ENCODE data around the gene PCYT1B.

PCYT1B gene

DNA sequence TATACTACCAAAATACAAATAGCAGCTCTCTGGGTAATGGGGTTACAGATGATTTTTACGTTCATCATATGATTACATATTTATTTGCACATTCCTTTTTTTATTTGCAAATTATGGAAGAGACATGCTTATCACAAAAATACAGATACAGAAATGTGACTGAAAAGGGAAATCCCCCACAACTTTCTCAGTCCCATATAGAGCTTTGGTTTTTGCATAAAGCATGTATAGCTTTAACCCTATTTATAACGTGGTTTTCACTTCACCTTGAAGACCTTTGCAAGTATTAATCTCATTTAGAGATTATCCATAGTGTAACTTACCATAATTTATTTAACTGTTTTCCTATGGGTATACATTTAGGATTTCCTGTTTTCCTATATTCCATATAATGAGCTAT lies 126.7 kb downstream of the PCYT1B start:
- H3K27me3 ChIP-seq (ENCODE audit: insufficient read depth, low read length, poor library complexity), result no peaks in the 10 kb centered on the region
- H3K79me2 ChIP-seq (ENCODE audit: insufficient read depth, low read length), result no peaks in the 10 kb centered on the region
- no peak for DNase-seq
- no peak overlapping the region for H3K4me2 ChIP-seq (ENCODE audit: insufficient read depth, low read length)
- H3K9ac ChIP-seq (ENCODE audit: low read depth, low read length), result no peak overlapping the region
- no peaks in the 10 kb centered on the region for H3K9me3 ChIP-seq (ENCODE audit: insufficient read depth, low read length, severe bottlenecking)
- H2AFZ ChIP-seq (ENCODE audit: low read depth, low read length), result no peak overlapping the region
- no peak overlapping the region for H3K27ac ChIP-seq (ENCODE audit: low read length)
- ATAC-seq (ENCODE audit: insufficient read depth, low read depth), result no peak
- H4K20me1 ChIP-seq (ENCODE audit: insufficient read depth, low read length), result no peaks in the 10 kb centered on the region
- no peak overlapping the region for H3K4me3 ChIP-seq (ENCODE audit: low read depth in 1 of 2, low read length in 2 of 2)
- H3K4me1 ChIP-seq (ENCODE audit: insufficient read depth, low read length), result no peaks in the 10 kb centered on the region
- TF ChIP-seq, protein P1, sequence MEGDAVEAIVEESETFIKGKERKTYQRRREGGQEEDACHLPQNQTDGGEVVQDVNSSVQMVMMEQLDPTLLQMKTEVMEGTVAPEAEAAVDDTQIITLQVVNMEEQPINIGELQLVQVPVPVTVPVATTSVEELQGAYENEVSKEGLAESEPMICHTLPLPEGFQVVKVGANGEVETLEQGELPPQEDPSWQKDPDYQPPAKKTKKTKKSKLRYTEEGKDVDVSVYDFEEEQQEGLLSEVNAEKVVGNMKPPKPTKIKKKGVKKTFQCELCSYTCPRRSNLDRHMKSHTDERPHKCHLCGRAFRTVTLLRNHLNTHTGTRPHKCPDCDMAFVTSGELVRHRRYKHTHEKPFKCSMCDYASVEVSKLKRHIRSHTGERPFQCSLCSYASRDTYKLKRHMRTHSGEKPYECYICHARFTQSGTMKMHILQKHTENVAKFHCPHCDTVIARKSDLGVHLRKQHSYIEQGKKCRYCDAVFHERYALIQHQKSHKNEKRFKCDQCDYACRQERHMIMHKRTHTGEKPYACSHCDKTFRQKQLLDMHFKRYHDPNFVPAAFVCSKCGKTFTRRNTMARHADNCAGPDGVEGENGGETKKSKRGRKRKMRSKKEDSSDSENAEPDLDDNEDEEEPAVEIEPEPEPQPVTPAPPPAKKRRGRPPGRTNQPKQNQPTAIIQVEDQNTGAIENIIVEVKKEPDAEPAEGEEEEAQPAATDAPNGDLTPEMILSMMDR (IDR thresholded peaks at IDR 0.05; ENCODE audit: borderline replicate concordance, extremely low read depth, low read length, poor library complexity, severe bottlenecking), result no peak
- TF ChIP-seq EZH2 (IDR thresholded peaks at IDR 0.05; ENCODE audit: borderline replicate concordance, low read depth, low read length, severe bottlenecking), result no peak
- H3K36me3 ChIP-seq (ENCODE audit: insufficient read depth, low read length), result no peaks in the 10 kb centered on the region; the same call in 1 of the 2 replicates

DNA sequence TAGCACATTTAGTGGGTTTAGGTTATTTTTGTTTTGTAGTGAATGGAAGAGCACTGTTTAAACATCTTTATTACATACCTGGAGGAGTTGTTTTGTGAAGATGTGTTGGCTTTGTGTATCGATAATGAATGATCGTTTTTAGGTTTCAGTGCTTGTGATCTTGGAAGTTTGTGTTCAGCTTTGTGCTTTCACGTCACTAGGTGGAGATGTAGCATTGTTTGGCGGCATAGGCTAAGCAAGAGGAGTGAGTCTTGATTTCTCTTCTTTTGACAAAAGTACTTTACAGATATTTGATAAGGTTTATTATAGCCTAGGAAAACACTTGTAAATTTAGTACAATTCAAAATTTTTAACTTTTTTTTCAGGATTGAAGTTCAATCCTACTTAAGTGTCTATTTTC lies 131.7 kb downstream of the PCYT1B start:
- TF ChIP-seq, protein P1 (IDR thresholded peaks at IDR 0.05; ENCODE audit: borderline replicate concordance, extremely low read depth, low read length, poor library complexity, severe bottlenecking), result peak; percentile 40
- TF ChIP-seq EZH2 (IDR thresholded peaks at IDR 0.05; ENCODE audit: borderline replicate concordance, low read depth, low read length, severe bottlenecking), result no peak
- H2AFZ ChIP-seq (ENCODE audit: low read depth, low read length), result no peak overlapping the region
- H3K4me3 ChIP-seq (ENCODE audit: low read depth in 1 of 2, low read length in 2 of 2), result no peak overlapping the region
- DNase-seq (no peak), ATAC-seq (ENCODE audit: insufficient read depth, low read depth) (no peak)
- no peaks in the 10 kb centered on the region; the same call in 1 of the 2 replicates for H3K36me3 ChIP-seq (ENCODE audit: insufficient read depth, low read length)
- H4K20me1 ChIP-seq (ENCODE audit: insufficient read depth, low read length), result no peaks in the 10 kb centered on the region
- H3K27ac ChIP-seq (ENCODE audit: low read length), result no peak overlapping the region
- no peak overlapping the region for H3K9ac ChIP-seq (ENCODE audit: low read depth, low read length)
- H3K4me2 ChIP-seq (ENCODE audit: insufficient read depth, low read length), result no peak overlapping the region
- no peaks in the 10 kb centered on the region for H3K9me3 ChIP-seq (ENCODE audit: insufficient read depth, low read length, severe bottlenecking)
- no peaks in the 10 kb centered on the region for H3K4me1 ChIP-seq (ENCODE audit: insufficient read depth, low read length)
- H3K79me2 ChIP-seq (ENCODE audit: insufficient read depth, low read length), result no peaks in the 10 kb centered on the region
- H3K27me3 ChIP-seq (ENCODE audit: insufficient read depth, low read length, poor library complexity), result no peaks in the 10 kb centered on the region

DNA sequence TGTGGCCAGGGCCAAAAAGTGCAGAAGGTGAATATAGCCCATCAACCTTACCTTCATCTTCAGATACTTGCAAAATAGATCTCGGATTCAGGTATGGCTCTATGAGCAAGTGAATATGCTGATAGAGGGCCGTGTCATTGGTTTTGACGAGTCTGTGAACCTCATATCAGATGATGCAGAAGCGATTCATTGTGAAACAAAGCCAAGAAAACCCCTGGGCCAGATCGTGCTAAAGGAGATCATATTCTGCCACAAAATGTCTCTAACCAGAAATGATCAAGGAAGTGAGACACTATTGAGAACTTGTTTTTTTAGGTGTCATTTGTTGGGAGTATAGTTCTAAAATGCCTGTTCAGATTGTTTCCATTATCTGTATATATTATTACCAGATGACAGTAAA lies 133.7 kb downstream of the PCYT1B start:
- no peaks in the 10 kb centered on the region for H4K20me1 ChIP-seq (ENCODE audit: insufficient read depth, low read length)
- H2AFZ ChIP-seq (ENCODE audit: low read depth, low read length), result no peak overlapping the region
- H3K27me3 ChIP-seq (ENCODE audit: insufficient read depth, low read length, poor library complexity), result no peaks in the 10 kb centered on the region
- H3K4me3 ChIP-seq (ENCODE audit: low read depth in 1 of 2, low read length in 2 of 2), result no peak overlapping the region
- TF ChIP-seq, protein P1 (IDR thresholded peaks at IDR 0.05; ENCODE audit: borderline replicate concordance, extremely low read depth, low read length, poor library complexity, severe bottlenecking), result no peak
- no peak for TF ChIP-seq EZH2 (IDR thresholded peaks at IDR 0.05; ENCODE audit: borderline replicate concordance, low read depth, low read length, severe bottlenecking)
- peaks cover 5% of the 10 kb centered on the region; the same call in 1 of the 2 replicates for H3K36me3 ChIP-seq (ENCODE audit: insufficient read depth, low read length)
- H3K9ac ChIP-seq (ENCODE audit: low read depth, low read length), result no peak overlapping the region
- H3K9me3 ChIP-seq (ENCODE audit: insufficient read depth, low read length, severe bottlenecking), result no peaks in the 10 kb centered on the region
- H3K79me2 ChIP-seq (ENCODE audit: insufficient read depth, low read length), result no peaks in the 10 kb centered on the region
- H3K4me1 ChIP-seq (ENCODE audit: insufficient read depth, low read length), result no peaks in the 10 kb centered on the region
- no peak for DNase-seq
- no peak overlapping the region for H3K4me2 ChIP-seq (ENCODE audit: insufficient read depth, low read length)
- H3K27ac ChIP-seq (ENCODE audit: low read length), result no peak overlapping the region
- ATAC-seq (ENCODE audit: insufficient read depth, low read depth), result no peak

DNA sequence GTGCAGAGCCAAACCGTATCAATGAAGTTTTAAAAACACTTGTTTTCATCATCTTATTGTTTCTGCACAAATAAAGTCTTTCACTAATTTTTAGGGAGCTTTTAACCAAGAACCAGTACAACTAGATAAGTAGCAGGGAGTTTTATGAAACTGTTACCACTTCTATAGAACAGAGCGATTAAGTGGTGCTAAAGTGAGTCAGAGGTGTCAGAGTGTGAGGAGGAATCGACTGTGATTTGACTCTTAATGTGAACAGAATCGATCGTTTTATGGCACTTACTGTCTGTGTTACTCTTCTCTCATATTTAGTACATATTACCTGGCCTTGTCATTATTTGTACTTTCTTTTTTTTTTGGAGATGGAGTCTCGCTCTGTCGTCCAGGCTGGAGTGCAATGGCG lies 138.8 kb downstream of the PCYT1B start:
- no peak overlapping the region for H2AFZ ChIP-seq (ENCODE audit: low read depth, low read length)
- H3K27me3 ChIP-seq (ENCODE audit: insufficient read depth, low read length, poor library complexity), result no peaks in the 10 kb centered on the region
- H3K9me3 ChIP-seq (ENCODE audit: insufficient read depth, low read length, severe bottlenecking), result no peaks in the 10 kb centered on the region
- H3K4me2 ChIP-seq (ENCODE audit: insufficient read depth, low read length), result no peak overlapping the region
- H3K9ac ChIP-seq (ENCODE audit: low read depth, low read length), result no peak overlapping the region
- H3K4me3 ChIP-seq (ENCODE audit: low read depth in 1 of 2, low read length in 2 of 2), result no peak overlapping the region
- H4K20me1 ChIP-seq (ENCODE audit: insufficient read depth, low read length), result no peaks in the 10 kb centered on the region
- no peak for TF ChIP-seq EZH2 (IDR thresholded peaks at IDR 0.05; ENCODE audit: borderline replicate concordance, low read depth, low read length, severe bottlenecking)
- TF ChIP-seq, protein P1 (IDR thresholded peaks at IDR 0.05; ENCODE audit: borderline replicate concordance, extremely low read depth, low read length, poor library complexity, severe bottlenecking), result no peak
- H3K4me1 ChIP-seq (ENCODE audit: insufficient read depth, low read length), result no peaks in the 10 kb centered on the region
- no peaks in the 10 kb centered on the region for H3K79me2 ChIP-seq (ENCODE audit: insufficient read depth, low read length)
- no peak overlapping the region for H3K27ac ChIP-seq (ENCODE audit: low read length)
- H3K36me3 ChIP-seq (ENCODE audit: insufficient read depth, low read length), result peaks cover 20% of the 10 kb centered on the region; the same call in 1 of the 2 replicates
- ATAC-seq (ENCODE audit: insufficient read depth, low read depth) (no peak), DNase-seq (no peak)

Measured in DND-41 (cell line).